SKM-1 (cell line): ENCODE data around the gene NUS1.
"Not testable (repeated sequence)": the region's sequence is repeated elsewhere in the genome, so short reads cannot be mapped to it uniquely, and the experiment has no call there.

ENCODE experiments used
- DNase-seq: peaks from one replicate; lab custom pipeline; 2025; ENCODE audit not compliant: unreplicated experiment; lab: John Stamatoyannopoulos, UW

Gene NUS1

DNA sequence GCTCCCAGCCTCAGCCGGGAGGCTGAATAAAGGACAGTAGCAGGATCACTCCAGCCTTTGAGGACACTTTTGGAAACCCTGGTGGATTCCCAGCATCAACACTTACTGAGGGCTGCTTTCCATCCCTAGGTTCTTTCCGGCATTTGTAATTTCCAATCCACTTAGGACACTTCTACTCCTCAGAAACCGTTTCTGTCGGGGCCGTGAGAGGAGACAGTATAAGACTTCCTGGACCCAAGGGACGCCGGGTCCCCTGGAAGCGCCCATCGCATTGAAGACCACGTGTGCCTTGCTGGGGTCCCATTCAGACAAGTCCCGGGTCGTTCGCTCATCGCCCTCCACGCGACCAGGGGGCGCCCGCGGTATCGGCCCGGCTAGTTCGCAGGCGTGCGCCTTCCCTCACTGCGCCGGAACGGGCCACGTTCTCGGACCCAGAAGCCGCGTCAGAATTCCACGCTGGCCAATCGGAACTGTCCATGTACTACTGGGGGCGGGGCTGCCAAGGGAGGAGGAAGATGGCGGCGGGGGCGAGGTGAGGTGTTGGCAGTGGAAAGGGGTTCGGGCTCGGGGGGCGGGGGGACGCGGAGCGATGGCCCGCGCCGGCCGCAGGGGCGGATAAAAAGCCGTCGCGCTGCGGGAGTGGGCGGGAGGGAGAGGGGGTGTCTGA lies at the start of gene NUS1:
Gene NUS1 (plus strand): TSS at position 479 of the 667 bp plus-strand sequence. CDS start 202 bp downstream, outside the sequence.
- DNase-seq = peak; percentile 82

- DNase-seq = no peak
These were observed 47.7 kb upstream of the NUS1 start for GRCh38 chr6:117627533-117627932.

- DNase-seq = no peak
These were observed 46.1 kb upstream of the NUS1 start for GRCh38 chr6:117629119-117629660.

DNA sequence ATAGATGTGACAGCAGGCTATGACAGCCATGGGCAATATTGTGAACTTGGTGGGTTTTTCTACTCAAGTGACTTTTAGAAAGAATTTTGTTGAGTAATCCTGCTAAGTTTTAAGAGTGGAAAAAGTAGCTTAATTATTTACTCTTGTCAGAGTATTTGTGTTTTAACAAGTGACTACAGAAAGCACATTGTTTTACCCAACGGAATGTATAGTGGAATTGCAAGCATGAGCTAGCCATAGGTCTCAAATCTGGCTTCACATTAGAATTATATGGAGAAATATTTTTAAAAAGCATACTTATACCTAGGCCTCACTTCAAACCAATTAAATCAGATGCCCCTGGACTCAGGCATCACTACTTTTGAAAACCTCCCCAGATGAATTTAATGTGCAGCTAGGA lies 37.5 kb upstream of the NUS1 start:
- DNase-seq = no peak

DNA sequence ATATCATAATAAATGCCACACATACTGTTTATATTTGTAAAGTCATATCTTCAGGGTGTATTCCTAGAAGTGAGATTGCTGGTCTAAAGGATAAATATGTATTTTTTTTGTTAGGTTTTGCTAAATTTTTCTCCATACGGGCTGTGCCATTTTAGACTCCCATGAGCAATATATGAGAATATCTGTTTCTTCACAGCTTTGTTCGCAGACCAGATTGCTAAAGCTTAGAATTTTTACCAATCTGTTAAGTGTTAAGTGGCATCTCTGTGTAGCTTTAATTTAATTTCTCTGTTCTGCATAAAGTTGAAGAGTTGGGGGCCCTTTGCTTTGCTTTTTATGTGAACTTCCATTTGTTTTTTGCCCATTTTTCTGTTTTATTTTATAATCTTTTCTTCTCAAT lies 32.3 kb upstream of the NUS1 start:
- DNase-seq = no peak

DNA sequence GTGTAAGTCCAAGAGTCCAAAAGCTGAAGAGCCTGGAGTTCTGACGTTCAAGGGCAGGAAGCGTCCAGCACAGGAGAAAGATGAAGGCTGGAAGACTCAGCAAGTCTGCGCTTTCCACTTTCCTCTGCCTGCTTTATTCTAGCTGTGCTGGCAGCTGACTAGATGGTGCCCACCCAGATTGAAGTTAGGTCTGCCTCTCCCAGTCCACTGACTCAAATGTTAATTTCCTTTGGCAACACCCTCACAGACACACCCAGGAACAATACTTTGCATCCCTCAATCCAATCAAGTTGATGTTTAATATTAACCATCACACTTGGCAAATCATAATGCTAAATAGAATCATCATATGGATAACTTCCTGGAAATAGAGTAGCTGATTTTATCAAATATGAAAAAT lies 23.3 kb upstream of the NUS1 start:
- DNase-seq = not testable (repeated sequence)

DNA sequence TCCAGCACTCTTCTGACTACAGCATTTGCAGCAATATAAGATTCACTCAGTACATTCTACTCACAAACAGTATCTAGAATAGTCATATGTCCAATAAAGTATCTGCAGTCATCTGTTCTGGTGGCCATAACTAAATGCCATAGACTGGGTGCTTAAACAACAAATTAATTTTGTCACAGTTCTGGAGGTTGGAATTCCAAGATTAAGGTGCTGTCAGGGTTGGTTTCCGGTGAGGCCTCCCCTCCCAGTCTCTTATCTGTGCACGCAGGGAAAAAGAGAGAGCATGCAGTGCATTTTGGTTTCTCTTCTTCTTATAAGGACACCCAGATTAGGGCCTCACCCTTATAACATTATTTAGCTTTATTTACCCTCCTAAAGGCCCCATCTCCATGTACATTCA lies 21.3 kb upstream of the NUS1 start:
- no peak for DNase-seq

- DNase-seq = no peak
These were observed 19.9 kb upstream of the NUS1 start for GRCh38 chr6:117655380-117655779.

DNA sequence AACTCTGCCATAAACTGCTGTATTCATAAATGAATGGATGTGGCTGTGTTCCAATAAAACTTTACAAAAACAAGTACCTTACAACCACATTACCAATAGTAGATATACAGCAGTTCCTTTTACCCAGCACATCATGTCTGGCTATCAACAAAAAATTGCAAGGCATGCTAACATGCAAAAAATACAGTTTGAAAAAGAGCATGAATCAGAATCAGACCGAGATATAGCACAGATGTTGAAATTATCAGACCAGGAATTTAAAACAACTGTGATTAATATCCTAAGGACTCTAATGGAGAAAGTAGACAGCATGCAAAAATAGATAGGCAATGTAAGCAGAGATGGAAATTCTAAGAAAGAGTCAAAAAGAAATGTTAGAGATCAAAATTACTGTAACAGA lies 8.4 kb upstream of the NUS1 start:
- no peak for DNase-seq

- no peak for DNase-seq
These were observed 6.5 kb upstream of the NUS1 start for GRCh38 chr6:117668736-117669135.

- DNase-seq = no peak
These were observed 766 bp upstream of the NUS1 start for GRCh38 chr6:117674503-117674902.

- DNase-seq = not testable (repeated sequence)
These were observed 511 bp downstream of the NUS1 start for GRCh38 chr6:117675658-117676301.

- DNase-seq = no peak
These were observed 1.4 kb downstream of the NUS1 start for GRCh38 chr6:117676577-117677218.

DNA sequence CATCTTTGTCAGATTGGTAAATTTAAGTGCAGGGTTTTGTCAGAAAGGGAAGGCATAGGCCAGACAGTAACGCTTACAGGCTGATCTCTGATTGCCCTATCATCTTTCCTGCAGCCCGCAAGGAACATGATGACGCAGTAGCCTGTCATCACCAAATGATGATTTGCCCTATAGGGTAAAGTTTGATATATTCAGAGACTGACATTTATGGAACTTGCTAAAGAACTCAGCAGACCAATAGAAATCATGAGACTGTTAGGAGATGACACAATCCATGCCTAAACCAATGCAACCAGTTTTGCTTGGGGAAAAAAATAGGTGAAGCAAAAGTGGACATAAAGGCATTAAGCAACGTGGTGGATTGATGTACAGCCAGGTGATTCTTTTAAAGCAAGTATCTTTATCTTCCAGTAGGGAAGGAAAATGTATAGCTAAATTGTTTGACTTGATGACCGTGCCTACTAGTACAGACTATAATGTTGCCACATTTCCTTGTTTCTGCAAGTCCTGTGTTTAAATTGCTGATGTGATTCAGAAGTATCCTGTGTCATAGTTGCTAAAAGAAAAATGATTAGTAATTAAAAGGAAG lies 2.4 kb downstream of the NUS1 start:
- DNase-seq = no peak

GRCh38 chr6:117681162-117681741 lies 6.0 kb downstream of the NUS1 start:
- no peak for DNase-seq

DNA sequence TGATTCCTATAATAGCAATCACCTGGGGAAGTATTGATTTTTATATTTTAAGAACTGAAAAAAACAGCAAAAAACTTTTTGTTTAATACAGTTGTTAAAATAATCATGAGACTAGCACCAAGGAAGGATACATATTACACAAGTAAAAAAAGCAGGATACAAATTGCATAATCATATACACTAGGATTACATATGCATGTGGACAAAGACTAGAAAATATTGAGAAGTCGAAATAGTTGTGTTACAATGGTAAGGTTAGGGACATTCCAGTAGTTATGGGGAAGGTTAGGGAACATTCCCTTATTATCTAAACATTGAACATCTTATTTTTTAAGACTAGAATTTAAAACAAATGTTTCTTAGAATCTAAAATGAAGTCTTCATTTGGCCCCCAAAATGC lies 9.5 kb downstream of the NUS1 start:
- DNase-seq = no peak

DNA sequence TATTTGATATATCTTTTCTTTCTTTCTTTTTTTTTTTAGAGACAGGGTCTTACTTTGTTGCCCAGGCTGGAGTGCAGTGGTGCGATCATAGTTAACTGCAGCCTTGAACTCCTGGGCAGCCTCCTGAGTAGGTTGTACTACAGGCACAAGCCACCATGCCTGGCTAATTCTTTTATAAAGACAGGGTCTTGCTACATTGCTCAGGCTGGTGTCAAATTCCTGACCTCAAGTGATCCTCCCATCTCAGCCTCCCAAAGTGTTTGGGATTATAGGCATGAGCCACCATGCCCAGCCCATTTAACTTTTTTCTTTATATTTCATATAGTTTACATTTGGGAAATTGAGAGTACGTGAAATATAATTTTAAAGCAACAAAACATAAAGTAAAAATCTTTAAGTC lies 10.1 kb downstream of the NUS1 start:
- no peak for DNase-seq

- DNase-seq = no peak
These were observed 11.9 kb downstream of the NUS1 start for GRCh38 chr6:117687021-117687648.

- DNase-seq = not testable (repeated sequence)
These were observed 14.3 kb downstream of the NUS1 start for GRCh38 chr6:117689584-117689983.

GRCh38 chr6:117706504-117706903 lies 31.2 kb downstream of the NUS1 start:
- no peak for DNase-seq
